KOPT-K1 (cell line): ENCODE measurements around the gene NEU4.
A peak's percentile ranks its signal among the peaks of the same experiment; 100 is the strongest.

Experiments used
- H3K27ac ChIP-seq: fragments of 200-600 bp; sonication (generic); 2 replicates; pipeline ENCODE4 v1.5.1; 2016; ENCODE audit warnings: antibody characterized with exemption, mild to moderate bottlenecking, low read depth, low read length; ENCODE audit not compliant: poor library complexity, severe bottlenecking
- H3K36me3 ChIP-seq: fragments of 200-600 bp; sonication (generic); 2 replicates; pipeline ENCODE4 v1.5.1; 2017; ENCODE audit warnings: antibody characterized with exemption, mild to moderate bottlenecking, low read length, moderate library complexity; ENCODE audit not compliant: insufficient read depth
- H3K9me3 ChIP-seq: fragments of 200-600 bp; sonication (generic); 2 replicates; pipeline ENCODE4 v1.5.1; 2017; ENCODE audit warnings: antibody characterized with exemption, low read length, mild to moderate bottlenecking; ENCODE audit not compliant: insufficient read depth, poor library complexity, severe bottlenecking

Gene NEU4

DNA sequence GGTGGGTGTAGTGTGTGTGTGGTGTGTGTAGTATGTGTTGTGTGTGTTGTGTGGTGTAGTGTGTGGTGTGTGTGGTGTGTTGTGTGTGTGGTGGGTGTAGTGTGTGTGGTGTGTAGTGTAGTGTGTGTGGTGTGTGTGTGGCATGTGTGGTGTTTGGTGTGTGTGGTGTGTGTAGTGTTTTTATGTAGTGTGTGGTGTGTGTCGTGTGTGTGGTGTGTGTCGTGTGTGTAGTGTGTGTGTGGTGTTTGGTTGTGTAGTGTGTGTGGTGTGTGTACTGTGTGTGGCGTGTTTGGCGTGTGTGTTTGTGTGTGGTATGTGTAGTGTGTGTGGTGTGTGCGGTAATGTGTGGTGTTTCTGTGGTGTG, 55.8 kb downstream of the NEU4 start:
- Histone ChIP-seq H3K36me3 (no peaks in the 10 kb centered on the region), H3K9me3 (no peaks in the 10 kb centered on the region), H3K27ac (peak overlapping the region; percentile 95)

DNA sequence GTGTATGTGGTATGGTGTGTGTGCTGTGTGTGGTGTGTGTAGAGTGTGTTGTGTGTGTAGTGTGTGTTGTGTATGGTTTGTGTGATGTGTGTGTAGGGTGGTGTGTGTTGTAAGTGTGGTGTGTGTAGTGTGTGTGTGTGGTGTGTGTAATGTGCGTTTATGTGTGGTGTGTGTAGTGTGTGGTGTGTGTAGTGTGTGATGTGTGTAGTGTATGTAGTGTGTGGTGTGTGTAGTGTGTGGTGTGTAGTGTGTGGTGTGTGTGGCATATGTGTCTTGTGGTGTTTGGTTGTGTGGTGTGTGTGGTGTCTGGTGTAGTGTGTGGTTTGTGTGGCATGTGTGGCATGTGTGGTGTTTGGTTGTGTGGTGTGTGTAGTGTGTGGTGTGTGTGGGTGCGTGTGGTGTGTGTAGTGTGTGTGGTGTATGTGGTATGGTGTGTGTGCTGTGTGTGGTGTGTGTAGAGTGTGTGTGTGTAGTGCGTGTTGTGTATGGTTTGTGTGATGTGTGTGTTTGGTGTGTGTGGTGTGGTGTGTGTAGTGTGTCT, 56.5 kb downstream of the NEU4 start:
- H3K9me3 ChIP-seq, result no peaks in the 10 kb centered on the region
- H3K36me3 ChIP-seq, result no peaks in the 10 kb centered on the region
- H3K27ac ChIP-seq, result peak overlapping the region; percentile 95

DNA sequence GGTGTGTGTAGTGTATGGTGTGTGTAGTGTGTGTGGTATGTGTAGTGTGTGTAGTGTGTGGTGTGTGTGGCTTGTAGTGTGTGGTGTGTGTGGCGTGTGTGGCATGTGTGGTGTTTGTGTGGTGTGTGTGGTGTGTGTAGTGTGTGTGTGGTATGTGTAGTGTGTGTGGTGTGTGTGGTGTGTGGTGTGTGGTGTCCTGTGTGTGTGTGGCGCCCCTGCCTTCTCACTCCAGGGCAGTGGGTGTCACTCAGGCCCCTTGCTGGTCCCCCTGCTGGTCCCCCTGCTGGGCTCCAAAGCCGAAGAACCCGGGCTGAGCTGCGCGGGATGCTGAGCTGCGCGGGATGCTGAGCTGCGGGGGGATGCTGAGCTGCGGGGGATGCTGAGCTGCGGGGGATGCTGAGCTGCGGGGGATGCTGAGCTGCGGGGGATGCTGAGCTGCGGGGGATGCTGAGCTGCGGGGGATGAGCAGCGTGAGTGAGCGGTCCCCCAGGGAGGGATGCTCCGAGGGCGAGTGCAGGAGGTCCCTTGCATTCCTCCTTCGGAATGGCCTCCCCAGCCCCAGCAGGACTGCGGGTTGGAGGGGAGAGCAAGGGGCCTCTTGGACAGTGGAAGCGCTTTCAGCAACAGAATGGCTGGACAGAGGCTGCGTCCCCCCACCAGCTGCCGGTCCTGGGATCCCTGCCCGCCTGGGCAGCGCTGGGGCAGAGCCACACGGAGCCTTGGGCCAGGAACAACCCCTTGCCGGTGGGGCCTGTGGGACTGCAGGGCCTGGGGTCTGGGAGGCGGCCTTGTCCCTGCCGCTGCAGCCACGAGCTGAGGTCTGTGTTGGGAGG, 57.2 kb downstream of the NEU4 start:
- Histone ChIP-seq H3K36me3 (no peaks in the 10 kb centered on the region), H3K9me3 (no peaks in the 10 kb centered on the region), H3K27ac (peak overlapping the region; percentile 95)
